HG03025 (cell line): ENCODE results near the gene APOBEC2.

ENCODE experiments used
- ATAC-seq: cut with Tn5 transposase; IDR thresholded peaks from one replicate; pipeline ENCODE4 v1.9.1; 2021; ENCODE audit warnings: mild to moderate bottlenecking, moderate library complexity; ENCODE audit not compliant: unreplicated experiment, low FRiP score

The APOBEC2 gene

GRCh38 chr6:41037107-41037900 lies 15.7 kb upstream of the APOBEC2 start:
- no peak for ATAC-seq

- no peak for ATAC-seq
Observed at GRCh38 chr6:41038205-41038604, 14.8 kb upstream of the APOBEC2 start.

- ATAC-seq: no peak
Observed at GRCh38 chr6:41039060-41039998, 13.7 kb upstream of the APOBEC2 start, which contains the start of gene UNC5CL. Gene UNC5CL, minus strand, starts transcription at chr6:41039221. Its CDS starts 4,147 bp downstream, at chr6:41035074.

GRCh38 chr6:41040101-41040939 lies 12.7 kb upstream of the APOBEC2 start:
- ATAC-seq: no peak

GRCh38 chr6:41040940-41041536 lies 12.0 kb upstream of the APOBEC2 start:
- no peak for ATAC-seq

GRCh38 chr6:41042226-41043055 lies 10.6 kb upstream of the APOBEC2 start, which contains the start of gene TSPO2:
Gene TSPO2, plus strand, starts transcription at chr6:41042467. Its CDS starts 519 bp downstream, at chr6:41042986.
- ATAC-seq: no peak

- no peak for ATAC-seq
Observed at GRCh38 chr6:41043151-41043550, 9.9 kb upstream of the APOBEC2 start.

- no peak for ATAC-seq
Observed at GRCh38 chr6:41045664-41046063, 7.3 kb upstream of the APOBEC2 start.

- no peak for ATAC-seq
Observed at GRCh38 chr6:41046084-41046483, 6.9 kb upstream of the APOBEC2 start.

- ATAC-seq: no peak
Observed at GRCh38 chr6:41047306-41047705, 5.7 kb upstream of the APOBEC2 start.

- ATAC-seq: no peak
Observed at GRCh38 chr6:41047745-41048732, 5.0 kb upstream of the APOBEC2 start.

GRCh38 chr6:41049521-41049920 lies 3.5 kb upstream of the APOBEC2 start:
- ATAC-seq: no peak

GRCh38 chr6:41049955-41050354 lies 3.0 kb upstream of the APOBEC2 start:
- no peak for ATAC-seq

GRCh38 chr6:41050536-41050935 lies 2.5 kb upstream of the APOBEC2 start:
- ATAC-seq: no peak

- ATAC-seq: no peak
Observed at GRCh38 chr6:41051873-41052272, 1.1 kb upstream of the APOBEC2 start.

GRCh38 chr6:41054511-41054910 lies 1.5 kb downstream of the APOBEC2 start:
- ATAC-seq: no peak

GRCh38 chr6:41055149-41055548 lies 2.1 kb downstream of the APOBEC2 start:
- no peak for ATAC-seq
